Stomach (tissue), 4 donors: ENCODE results near the gene POC1A.

Experiments
- POLR2A ChIP-seq, 4 donors: fragments of 450-650 bp; IDR thresholded peaks; one replicate each; pipeline ENCODE4 v1.6.1; 2016; ENCODE audit warnings: antibody characterized with exemption in 4 of 4, control low read depth in 2 of 4, mild to moderate bottlenecking in 1 of 4, moderate library complexity in 1 of 4
- TF ChIP-seq, protein P1 (sequence below), 7 experiments: fragments of 450-650 bp in 4 of 7; fragments of 200-600 bp in 3 of 7; sonication (generic) in 3 of 7; IDR thresholded peaks; one replicate each; pipeline ENCODE4 v1.5.1; 2016 to 2019; ENCODE audit warnings: antibody characterized with exemption in 7 of 7, control low read depth in 2 of 7, mild to moderate bottlenecking in 1 of 7

DNA sequence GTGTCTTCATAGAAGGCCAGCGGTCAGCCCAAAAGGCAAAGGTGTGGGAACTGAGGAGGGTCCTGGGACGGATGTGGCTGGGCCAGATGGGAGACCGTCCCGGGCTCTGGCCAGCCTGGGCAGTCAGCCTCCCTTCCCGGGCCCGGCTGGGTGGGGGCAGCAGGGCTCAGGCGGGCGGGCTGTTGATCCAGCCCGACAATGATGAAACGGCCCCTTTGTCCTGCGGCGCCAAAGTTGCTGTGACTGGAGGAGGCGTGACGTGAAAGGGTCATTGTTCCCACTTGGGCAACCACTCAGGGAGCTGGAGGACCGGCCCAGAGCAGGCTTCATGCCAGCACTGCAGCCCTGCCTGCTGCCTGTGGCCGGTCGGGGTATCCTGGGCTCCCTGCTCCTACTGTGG, 114.4 kb downstream of the POC1A start:
- no peak for TF ChIP-seq POLR2A (IDR thresholded peaks at IDR 0.05)
- TF ChIP-seq, protein P1, sequence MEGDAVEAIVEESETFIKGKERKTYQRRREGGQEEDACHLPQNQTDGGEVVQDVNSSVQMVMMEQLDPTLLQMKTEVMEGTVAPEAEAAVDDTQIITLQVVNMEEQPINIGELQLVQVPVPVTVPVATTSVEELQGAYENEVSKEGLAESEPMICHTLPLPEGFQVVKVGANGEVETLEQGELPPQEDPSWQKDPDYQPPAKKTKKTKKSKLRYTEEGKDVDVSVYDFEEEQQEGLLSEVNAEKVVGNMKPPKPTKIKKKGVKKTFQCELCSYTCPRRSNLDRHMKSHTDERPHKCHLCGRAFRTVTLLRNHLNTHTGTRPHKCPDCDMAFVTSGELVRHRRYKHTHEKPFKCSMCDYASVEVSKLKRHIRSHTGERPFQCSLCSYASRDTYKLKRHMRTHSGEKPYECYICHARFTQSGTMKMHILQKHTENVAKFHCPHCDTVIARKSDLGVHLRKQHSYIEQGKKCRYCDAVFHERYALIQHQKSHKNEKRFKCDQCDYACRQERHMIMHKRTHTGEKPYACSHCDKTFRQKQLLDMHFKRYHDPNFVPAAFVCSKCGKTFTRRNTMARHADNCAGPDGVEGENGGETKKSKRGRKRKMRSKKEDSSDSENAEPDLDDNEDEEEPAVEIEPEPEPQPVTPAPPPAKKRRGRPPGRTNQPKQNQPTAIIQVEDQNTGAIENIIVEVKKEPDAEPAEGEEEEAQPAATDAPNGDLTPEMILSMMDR (IDR thresholded peaks at IDR 0.05): no peak
